PC-9 (cell line): Measurements from ENCODE around the gene LRWD1. TPM values are rescaled to one million over a fixed set of nuclear protein-coding genes. Genes with fewer than 3 reads are reported as not detected.
"Not testable (repeated sequence)": the region's sequence is repeated elsewhere in the genome, so short reads cannot be mapped to it uniquely, and the experiment has no call there.

ENCODE experiments used
- BruUV-seq: library from RNA; stranded (reverse); fragments of 400-500 nt; replicated peaks from 2 replicates; lab custom pipeline; 2021; lab: Mats Ljungman, UMichigan
- CTCF ChIA-PET: fragments of 300-600 bp; sonication (Branson Sonifier 250); formaldehyde crosslinking; loops from one replicate; lab custom pipeline; 2022; ENCODE audit warnings: antibody characterized with exemption; lab: Charles Lee
- POLR2A ChIA-PET: fragments of 300-600 bp; sonication (Branson Sonifier 250); formaldehyde crosslinking; loops from one replicate; lab custom pipeline; 2022; ENCODE audit warnings: antibody characterized with exemption; ENCODE audit not compliant: unreplicated experiment; lab: Charles Lee
- DNase-seq, 2 experiments: peaks; one replicate each; pipeline versions ENCODE4 v3.0.0 to v3.0.0-alpha.2; 2015 to 2022; ENCODE audit warnings: mixed read lengths in 1 of 2
- H2AFZ ChIP-seq: fragments of 200-600 bp; sonication (generic); 2 replicates; pipeline ENCODE4 v1.8.1; 2017; ENCODE audit warnings: antibody characterized with exemption
- H3F3A ChIP-seq: fragments of 200-600 bp; sonication (generic); 2 replicates; pipeline ENCODE4 v1.8.1; 2017; ENCODE audit warnings: antibody characterized with exemption, mild to moderate bottlenecking, low read depth; ENCODE audit not compliant: insufficient read depth
- H3K27ac ChIP-seq: fragments of 200-600 bp; sonication (generic); 2 replicates; pipeline ENCODE4 v1.6.1; 2016; ENCODE audit warnings: mixed run types
- H3K27me3 ChIP-seq: fragments of 200-600 bp; sonication (generic); 2 replicates; pipeline ENCODE4 v1.6.1; 2016; ENCODE audit warnings: low read depth, mixed run types; ENCODE audit not compliant: insufficient read depth
- H3K36me3 ChIP-seq: fragments of 200-600 bp; sonication (generic); 2 replicates; pipeline ENCODE4 v1.6.1; 2016; ENCODE audit warnings: low read depth, mixed run types
- H3K4me1 ChIP-seq: fragments of 200-600 bp; sonication (generic); replicated peaks from 2 replicates; pipeline ENCODE4 v1.6.1; 2016; ENCODE audit warnings: mixed run types; ENCODE audit not compliant: insufficient read depth
- H3K4me2 ChIP-seq: fragments of 200-600 bp; sonication (generic); 2 replicates; pipeline ENCODE4 v1.6.1; 2017; ENCODE audit warnings: mixed run types
- H3K4me3 ChIP-seq: fragments of 200-600 bp; sonication (generic); 2 replicates; pipeline ENCODE4 v1.6.1; 2016; ENCODE audit warnings: mixed run types
- H3K79me2 ChIP-seq: fragments of 200-600 bp; sonication (generic); 2 replicates; pipeline ENCODE4 v1.6.1; 2017; ENCODE audit warnings: low read depth, mixed run types
- H3K9me2 ChIP-seq: fragments of 200-600 bp; sonication (generic); 2 replicates; pipeline ENCODE4 v1.8.1; 2017; ENCODE audit warnings: mild to moderate bottlenecking; ENCODE audit not compliant: insufficient read depth
- H3K9me3 ChIP-seq: fragments of 200-600 bp; sonication (generic); 2 replicates; pipeline ENCODE4 v1.8.1; 2016; ENCODE audit warnings: low read depth; ENCODE audit not compliant: insufficient read depth
- H4K20me1 ChIP-seq: fragments of 200-600 bp; sonication (generic); 2 replicates; pipeline ENCODE4 v1.8.1; 2017; ENCODE audit not compliant: insufficient read depth
- intact Hi-C: fragments of 100-400 bp; cut with micrococcal nuclease; formaldehyde crosslinking; loops from one replicate; pipeline ENCODE4 v1.10.0; 2022; ENCODE audit not compliant: unreplicated experiment
- total RNA-seq: library from RNA; stranded (reverse); gene quantifications from 2 replicates; pipeline ENCODE4 v1.2.3, GENCODE V29; 2021

The LRWD1 gene
- total RNA-seq, 1 experiment from 2014 or later: 35.3 TPM

- intact Hi-C loops, H3K4me1 ChIP-seq, H3K27me3 ChIP-seq, POLR2A ChIA-PET, H3K36me3 ChIP-seq, H3K79me2 ChIP-seq, H3K27ac ChIP-seq, H3K4me2 ChIP-seq, H3K9me3 ChIP-seq, H3F3A ChIP-seq, BruUV-seq, DNase-seq, H3K4me3 ChIP-seq, H4K20me1 ChIP-seq, CTCF ChIA-PET, H3K9me2 ChIP-seq, H2AFZ ChIP-seq: not testable (repeated sequence)
Measured at GRCh38 chr7:102494473-102495149, 29.8 kb downstream of the LRWD1 start.

DNA sequence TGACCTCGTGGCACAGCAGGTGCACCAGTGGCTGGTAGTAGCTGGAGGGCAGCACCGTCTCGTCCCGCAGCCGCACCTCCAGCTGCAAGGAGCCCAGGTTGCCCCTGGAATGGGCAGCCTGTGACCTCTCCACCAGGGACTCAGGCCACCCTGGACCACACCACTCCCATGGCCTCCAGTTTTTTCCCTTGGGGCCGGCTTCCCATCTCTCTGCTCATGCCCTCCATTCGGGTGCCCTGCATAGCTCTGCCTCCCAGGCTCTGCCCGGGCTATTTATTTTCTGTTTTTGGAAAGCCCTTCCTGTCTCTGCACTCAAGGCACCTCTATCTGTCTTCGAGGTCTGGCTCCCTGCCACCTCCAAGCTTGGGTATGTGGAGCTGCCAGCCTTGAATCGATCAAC lies 32.1 kb downstream of the LRWD1 start:
- intact Hi-C loops, H3F3A ChIP-seq, H4K20me1 ChIP-seq, DNase-seq, H3K79me2 ChIP-seq, H3K36me3 ChIP-seq, BruUV-seq, H3K4me3 ChIP-seq, H3K27me3 ChIP-seq, H2AFZ ChIP-seq, H3K27ac ChIP-seq, CTCF ChIA-PET, H3K4me2 ChIP-seq, POLR2A ChIA-PET, H3K9me2 ChIP-seq, H3K9me3 ChIP-seq, H3K4me1 ChIP-seq: not testable (repeated sequence)

DNA sequence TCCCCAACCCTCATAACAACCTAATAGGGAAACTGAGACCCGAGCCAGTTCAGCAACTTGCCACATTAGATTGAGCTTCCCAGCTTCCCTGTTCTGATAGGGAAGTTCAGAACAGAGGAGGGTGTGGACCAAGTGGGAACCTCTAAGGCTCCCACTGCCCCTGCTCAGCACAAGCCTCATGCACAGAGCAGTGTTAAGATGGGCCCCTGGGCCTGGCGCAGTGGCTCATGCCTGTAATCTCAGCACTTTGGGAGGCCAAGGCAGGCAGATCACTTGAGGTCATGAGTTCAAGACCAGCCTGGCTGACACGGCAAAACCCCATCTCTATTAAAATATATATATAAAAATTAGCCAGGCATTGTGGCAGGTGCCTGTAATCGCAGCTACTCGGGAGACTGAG lies 32.5 kb downstream of the LRWD1 start:
- H3K4me2 ChIP-seq, POLR2A ChIA-PET, CTCF ChIA-PET: not testable (repeated sequence)

DNA sequence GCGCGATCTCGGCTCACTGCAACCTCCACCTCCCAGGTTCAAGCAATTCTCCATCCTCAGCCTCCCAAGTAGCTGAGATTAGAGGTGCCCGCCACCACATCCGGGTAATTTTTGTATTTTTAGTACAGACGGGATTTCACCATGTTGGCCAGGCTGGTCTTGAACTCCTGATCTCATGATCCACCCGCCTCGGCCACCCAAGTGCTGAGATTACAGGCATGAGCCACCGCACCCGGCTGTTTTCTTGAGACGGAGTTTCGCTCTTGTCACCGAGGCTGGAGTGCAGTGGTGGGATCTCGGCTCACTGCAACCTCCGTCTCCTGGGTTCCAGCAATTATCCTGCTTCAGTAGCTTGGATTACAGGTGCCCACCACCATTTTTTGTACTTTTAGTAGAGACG lies 33.5 kb downstream of the LRWD1 start:
- H3K27ac ChIP-seq, H3K4me2 ChIP-seq, POLR2A ChIA-PET, CTCF ChIA-PET, H3K9me3 ChIP-seq, DNase-seq, BruUV-seq, intact Hi-C loops, H2AFZ ChIP-seq, H4K20me1 ChIP-seq, H3K4me1 ChIP-seq, H3K36me3 ChIP-seq, H3K27me3 ChIP-seq, H3K4me3 ChIP-seq, H3K79me2 ChIP-seq, H3K9me2 ChIP-seq, H3F3A ChIP-seq: not testable (repeated sequence)

More for the DNA sequence above, 32.5 kb downstream of the LRWD1 start:
- H3K4me3 ChIP-seq, H3K9me3 ChIP-seq, DNase-seq, H3F3A ChIP-seq, H3K27ac ChIP-seq, H3K4me1 ChIP-seq, H2AFZ ChIP-seq, BruUV-seq, intact Hi-C loops, H3K36me3 ChIP-seq, H4K20me1 ChIP-seq, H3K79me2 ChIP-seq, H3K9me2 ChIP-seq, H3K27me3 ChIP-seq: not testable (repeated sequence)

GRCh38 chr7:102503141-102503540 lies 38.4 kb downstream of the LRWD1 start:
- H3K4me2 ChIP-seq, H3K9me3 ChIP-seq, intact Hi-C loops, H2AFZ ChIP-seq, H3K27me3 ChIP-seq, H3K9me2 ChIP-seq, DNase-seq, BruUV-seq, H4K20me1 ChIP-seq, H3K79me2 ChIP-seq, POLR2A ChIA-PET, H3K27ac ChIP-seq, H3K36me3 ChIP-seq, H3K4me1 ChIP-seq, H3K4me3 ChIP-seq, CTCF ChIA-PET, H3F3A ChIP-seq: not testable (repeated sequence)

GRCh38 chr7:102505298-102506185 lies 40.8 kb downstream of the LRWD1 start:
- H3K4me3 ChIP-seq, H3K36me3 ChIP-seq, DNase-seq, H3F3A ChIP-seq, H3K79me2 ChIP-seq, H3K9me2 ChIP-seq, BruUV-seq, intact Hi-C loops, H3K27me3 ChIP-seq, POLR2A ChIA-PET, H2AFZ ChIP-seq, H3K9me3 ChIP-seq, H4K20me1 ChIP-seq, CTCF ChIA-PET, H3K4me1 ChIP-seq: not testable (repeated sequence)
- Histone ChIP-seq H3K27ac (peak overlapping the region; percentile 53; the same call in 1 of the 2 replicates), H3K4me2 (peak overlapping the region; percentile 42; the same call in 1 of the 2 replicates)

- H3K27ac ChIP-seq, intact Hi-C loops, DNase-seq, H3F3A ChIP-seq, H3K9me2 ChIP-seq, H3K79me2 ChIP-seq, H3K9me3 ChIP-seq, H4K20me1 ChIP-seq, H3K4me3 ChIP-seq, H2AFZ ChIP-seq, H3K4me2 ChIP-seq, POLR2A ChIA-PET, H3K36me3 ChIP-seq, CTCF ChIA-PET, BruUV-seq, H3K27me3 ChIP-seq, H3K4me1 ChIP-seq: not testable (repeated sequence)
Measured at GRCh38 chr7:102507410-102508088, 42.8 kb downstream of the LRWD1 start.
